HL-60/S4 treated with phorbol 12-myristate 13-acetate at 8.2 ng/mL for 4 days and 3 days (cell line): ENCODE measurements around the gene LGR5.
"Not testable (repeated sequence)": the region's sequence is repeated elsewhere in the genome, so short reads cannot be mapped to it uniquely, and the experiment has no call there.

Experiments used
- in situ Hi-C: fragments of 300-500 bp; cut with MboI; formaldehyde crosslinking; loops from 2 replicates; pipeline ENCODE4 v1.15.0; 2022; ENCODE audit warnings: low sequenced_read_pairs

Gene LGR5

GRCh38 chr12:71465796-71466195 is 26.2 kb downstream of the LGR5 start:
- in situ Hi-C loops, result no loop called here

DNA sequence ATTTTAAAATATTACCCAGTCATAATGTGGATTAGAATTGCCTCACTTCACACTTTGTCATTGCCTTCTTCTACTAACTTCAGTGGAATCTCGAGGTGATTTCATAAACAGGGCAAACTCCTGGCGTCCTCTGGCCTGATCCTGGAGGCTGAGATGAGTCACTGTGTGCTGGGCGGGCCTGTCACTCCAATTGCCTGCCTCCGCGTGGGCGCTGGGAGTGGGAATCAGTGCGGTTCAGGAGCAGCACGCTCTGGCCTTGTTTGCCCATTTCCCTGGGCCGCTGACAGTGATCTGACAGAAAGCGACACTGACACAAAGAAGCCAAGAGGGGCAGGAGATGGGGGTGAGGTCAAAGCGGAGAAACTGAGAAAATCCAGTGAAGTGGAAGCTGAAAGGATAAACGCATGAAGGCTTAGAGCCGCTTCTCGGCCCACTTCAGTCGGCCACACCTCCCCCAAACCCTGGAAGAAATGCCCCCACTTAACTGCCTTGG is 29.7 kb downstream of the LGR5 start:
- in situ Hi-C loops, result no loop called here

DNA sequence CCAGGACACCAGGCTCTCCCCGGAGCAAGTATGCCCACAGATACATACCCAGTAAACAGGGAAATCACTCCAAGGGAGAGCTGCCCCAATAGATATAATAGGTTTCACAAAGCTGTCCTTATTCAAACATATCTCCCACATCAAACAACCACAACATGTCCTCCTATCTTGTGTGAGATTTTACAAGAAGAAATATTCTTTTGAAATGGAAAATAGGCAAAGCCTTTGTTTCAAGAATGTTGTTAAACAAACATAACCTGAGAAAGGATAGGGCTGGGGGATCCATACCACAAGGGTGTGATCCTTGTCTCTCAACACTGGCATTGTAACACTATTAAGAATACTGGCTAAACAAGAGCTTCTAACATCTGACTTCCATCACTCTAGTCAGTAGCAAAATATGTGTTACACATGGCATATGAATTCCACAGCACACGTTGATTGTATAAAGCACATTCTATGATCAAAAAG is 32.9 kb downstream of the LGR5 start:
- in situ Hi-C loops, result no loop called here

DNA sequence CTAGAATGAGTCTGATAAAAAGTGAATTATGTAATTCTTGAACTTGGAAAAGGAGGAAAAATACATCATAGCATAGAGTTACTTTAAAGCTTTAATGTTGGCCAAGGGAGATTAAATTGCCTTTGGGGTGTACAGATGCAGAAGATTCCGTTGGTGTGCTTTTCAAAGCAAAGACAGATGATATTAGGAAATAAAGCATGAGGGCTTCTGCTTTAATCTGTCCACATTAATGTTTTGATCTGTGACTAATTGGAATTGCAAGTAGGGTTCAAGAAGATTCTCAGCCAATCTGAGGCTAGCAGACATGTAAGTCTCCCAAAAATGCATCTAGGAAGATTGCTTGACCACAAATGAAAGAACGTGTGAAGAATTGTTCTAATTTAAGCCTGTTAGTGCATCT is 35.2 kb downstream of the LGR5 start:
- in situ Hi-C loops, result no loop called here

GRCh38 chr12:71475280-71475679 is 35.7 kb downstream of the LGR5 start:
- in situ Hi-C loops, result no loop called here

DNA sequence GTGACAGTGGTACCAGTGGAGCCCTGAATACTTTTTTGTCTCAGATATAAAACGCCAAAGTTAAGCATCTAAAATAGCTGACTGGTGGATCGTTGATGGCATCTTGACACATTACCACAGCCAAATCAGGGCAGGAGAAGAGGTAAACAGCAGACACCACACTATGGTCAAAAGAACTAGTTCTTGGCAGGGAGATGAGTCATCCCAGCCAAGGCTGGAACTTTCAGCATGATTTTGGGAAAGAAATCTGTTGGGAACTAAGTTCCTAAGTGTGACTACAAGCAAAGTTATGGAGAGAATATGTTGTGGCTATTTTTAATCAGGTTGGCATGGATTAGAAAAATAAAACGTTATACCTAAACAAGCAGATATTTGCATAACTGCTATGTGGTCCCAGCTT is 36.9 kb downstream of the LGR5 start:
- in situ Hi-C loops, result no loop called here

DNA sequence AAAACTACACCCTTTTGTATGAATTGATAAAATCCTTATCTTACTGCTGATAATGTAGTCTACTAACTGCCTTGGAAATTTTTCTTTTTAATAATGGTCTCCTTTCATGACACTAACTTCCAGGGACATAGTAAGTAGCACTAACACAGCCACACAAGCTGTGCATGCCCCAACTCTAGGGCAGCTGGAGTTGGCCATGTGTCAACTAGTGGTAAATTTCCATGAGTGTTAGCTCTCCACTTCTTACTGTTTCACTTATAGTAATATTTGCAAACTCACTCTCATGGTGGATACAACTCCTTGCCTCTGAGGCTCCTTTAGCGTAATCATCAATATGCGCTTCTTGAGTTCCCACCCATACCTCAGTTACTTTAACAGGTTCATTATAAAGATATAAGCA is 38.0 kb downstream of the LGR5 start:
- in situ Hi-C loops, result no loop called here

- in situ Hi-C loops, result no loop called here
Measured at GRCh38 chr12:71478270-71478669, 38.7 kb downstream of the LGR5 start.

DNA sequence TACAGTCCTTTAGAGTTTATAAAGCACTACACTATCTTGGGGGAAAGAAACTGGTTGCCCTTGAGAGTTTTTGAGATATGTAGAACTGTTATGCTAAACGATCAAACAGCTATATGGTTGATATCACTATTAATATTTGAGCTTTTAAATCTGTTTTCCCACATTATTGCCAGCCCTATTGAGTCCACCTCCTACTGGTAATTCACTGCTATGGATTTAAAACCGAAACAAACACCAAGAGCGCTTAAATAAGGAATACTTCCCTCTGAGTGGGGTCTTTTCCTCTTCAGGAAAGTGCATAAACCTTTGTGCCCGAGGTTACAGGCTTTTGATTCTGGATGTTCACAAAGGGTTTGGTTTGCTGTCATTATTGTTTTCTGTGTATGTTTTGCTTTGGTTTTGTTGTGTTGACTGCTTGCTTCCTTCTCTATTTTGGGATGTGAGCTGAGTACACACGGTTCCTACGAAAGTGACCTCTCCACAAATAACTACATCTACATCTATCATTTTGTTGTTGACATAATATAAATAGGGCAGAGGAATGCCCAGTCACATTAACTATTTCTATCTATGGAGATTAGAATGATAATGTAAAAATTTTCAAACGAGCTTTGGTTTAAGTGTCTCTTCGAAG is 44.8 kb downstream of the LGR5 start:
- in situ Hi-C loops, result no loop called here

GRCh38 chr12:71490844-71491243 is 51.2 kb downstream of the LGR5 start:
- in situ Hi-C loops, result not testable (repeated sequence)

- in situ Hi-C loops, result no loop called here
Measured at GRCh38 chr12:71492604-71493003, 53.0 kb downstream of the LGR5 start.

GRCh38 chr12:71499834-71500233 is 60.2 kb downstream of the LGR5 start:
- in situ Hi-C loops, result no loop called here

- in situ Hi-C loops, result no loop called here
Measured at GRCh38 chr12:71503579-71504391, 64.2 kb downstream of the LGR5 start.

GRCh38 chr12:71504476-71504875 is 64.9 kb downstream of the LGR5 start:
- in situ Hi-C loops, result no loop called here

GRCh38 chr12:71509705-71510104 is 70.1 kb downstream of the LGR5 start:
- in situ Hi-C loops, result no loop called here

DNA sequence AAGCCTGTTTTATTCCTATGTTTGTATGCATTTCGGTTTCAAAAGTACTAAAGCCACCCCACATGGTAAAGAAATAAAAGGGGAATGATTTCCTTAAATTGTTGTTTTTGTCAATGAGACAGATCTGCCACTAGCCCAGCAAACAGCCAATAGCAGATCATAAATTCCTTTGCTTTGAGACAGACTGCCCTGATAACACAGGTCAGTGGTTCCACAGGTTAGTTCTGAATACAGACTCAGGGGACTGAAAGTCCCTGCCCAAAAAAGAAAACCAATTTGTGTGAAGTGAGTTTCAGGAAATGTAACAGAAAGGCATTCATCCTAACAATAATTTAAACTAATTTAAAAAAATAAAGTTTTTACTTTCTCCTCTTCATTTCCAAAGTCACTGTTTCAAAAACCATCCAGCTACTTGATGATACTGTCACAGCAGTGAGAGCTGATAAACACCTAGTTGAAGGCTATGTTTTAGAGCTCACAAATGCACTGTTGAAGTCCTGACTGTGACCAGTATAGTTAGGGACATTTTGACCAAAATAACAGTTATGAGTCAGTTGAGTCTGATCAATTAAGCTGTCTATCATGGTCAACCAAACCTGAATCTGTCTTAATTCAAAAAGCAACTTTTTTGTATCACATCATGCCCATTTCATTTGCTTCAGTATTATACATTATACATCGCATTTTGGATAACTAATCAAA is 77.7 kb downstream of the LGR5 start:
- in situ Hi-C loops, result no loop called here

- in situ Hi-C loops, result no loop called here
Measured at GRCh38 chr12:71521125-71521524, 81.5 kb downstream of the LGR5 start.

- in situ Hi-C loops, result no loop called here
Measured at GRCh38 chr12:71524626-71525025, 85.0 kb downstream of the LGR5 start.

GRCh38 chr12:71533703-71534102 is 94.1 kb downstream of the LGR5 start:
- in situ Hi-C loops, result no loop called here

DNA sequence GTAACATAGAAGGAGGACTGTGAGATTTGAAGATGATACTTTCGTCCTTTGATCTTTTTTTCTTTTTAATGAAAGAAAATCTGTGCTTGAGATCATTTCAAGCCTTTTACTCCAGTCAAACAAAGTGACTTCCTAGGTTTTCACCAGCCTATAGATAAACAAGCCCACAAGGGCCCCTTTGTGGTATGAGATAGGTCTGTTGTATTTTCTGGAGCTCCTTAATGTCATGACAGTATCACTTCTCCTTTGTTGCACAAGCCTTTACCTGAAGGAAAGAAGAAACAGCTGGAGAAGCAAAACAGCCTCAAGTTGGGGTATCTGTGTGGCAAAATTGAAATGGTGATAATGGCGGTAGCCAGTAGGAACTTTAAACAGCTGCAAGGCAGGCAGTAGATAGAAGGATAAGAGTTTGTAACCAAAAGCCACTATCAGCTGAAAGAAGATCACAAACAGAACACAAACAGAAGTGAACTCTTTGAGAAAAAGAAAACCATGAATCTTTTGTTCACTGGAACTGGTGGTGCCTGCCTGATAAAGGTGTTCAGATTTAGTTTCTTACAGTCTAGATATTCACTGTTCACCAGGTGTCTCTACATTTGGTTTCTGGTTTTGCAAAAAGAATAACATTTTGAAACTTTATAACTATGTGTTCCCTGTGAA is 96.8 kb downstream of the LGR5 start:
- in situ Hi-C loops, result no loop called here

GRCh38 chr12:71536939-71537622 is 97.5 kb downstream of the LGR5 start:
- in situ Hi-C loops, result no loop called here
